AG04450 (cell line): ENCODE data around the gene IGFBP2. TPM values are rescaled to one million over a fixed set of nuclear protein-coding genes. Genes with fewer than 3 reads are reported as not detected.

Experiments used
- CTCF ChIA-PET: fragments of 300-600, 350-600 bp; formaldehyde crosslinking; extraction: SDS; loops from one replicate; lab custom pipeline; 2022; ENCODE audit warnings: antibody characterized with exemption, inconsistent platforms; lab: Charles Lee
- POLR2A ChIA-PET: fragments of 350-600 bp; formaldehyde crosslinking; extraction: SDS; loops from one replicate; lab custom pipeline; 2021; ENCODE audit warnings: antibody characterized with exemption, inconsistent platforms; lab: Yijun Ruan, JAX
- DNase-seq: peaks from one replicate; pipeline ENCODE4 v3.0.0-alpha.2; 2011; ENCODE audit warnings: low read depth, low spot score
- H3K27ac ChIP-seq: one replicate; pipeline ENCODE4 v1.5.1; 2012; ENCODE audit warnings: low read depth, low read length, control low read depth
- H3K27me3 ChIP-seq: one replicate; pipeline ENCODE4 v1.6.0; 2012; ENCODE audit warnings: low read length; ENCODE audit not compliant: control insufficient read depth, insufficient read depth
- H3K4me3 ChIP-seq: 2 replicates; pipeline ENCODE4 v1.5.1; 2011; ENCODE audit warnings: mild to moderate bottlenecking, low read depth, low read length, control low read depth
- H3K9me3 ChIP-seq: 2 replicates; pipeline ENCODE4 v1.5.1; 2012; ENCODE audit warnings: low read length; ENCODE audit not compliant: control insufficient read depth, insufficient read depth
- CTCF ChIP-seq: IDR thresholded peaks from 2 replicates; pipeline ENCODE4 v1.5.1; 2011; ENCODE audit warnings: low read depth, low read length, control low read depth, inconsistent platforms
- polyA plus RNA-seq: library from polyadenylated mRNA; depleted of rRNA; stranded (reverse); fragments of >200 nt; gene quantifications from 2 replicates; pipeline ENCODE4 v1.2.3, GENCODE V29; 2011

The IGFBP2 gene
- polyA plus RNA-seq, 1 experiment = 25.2 TPM

DNA sequence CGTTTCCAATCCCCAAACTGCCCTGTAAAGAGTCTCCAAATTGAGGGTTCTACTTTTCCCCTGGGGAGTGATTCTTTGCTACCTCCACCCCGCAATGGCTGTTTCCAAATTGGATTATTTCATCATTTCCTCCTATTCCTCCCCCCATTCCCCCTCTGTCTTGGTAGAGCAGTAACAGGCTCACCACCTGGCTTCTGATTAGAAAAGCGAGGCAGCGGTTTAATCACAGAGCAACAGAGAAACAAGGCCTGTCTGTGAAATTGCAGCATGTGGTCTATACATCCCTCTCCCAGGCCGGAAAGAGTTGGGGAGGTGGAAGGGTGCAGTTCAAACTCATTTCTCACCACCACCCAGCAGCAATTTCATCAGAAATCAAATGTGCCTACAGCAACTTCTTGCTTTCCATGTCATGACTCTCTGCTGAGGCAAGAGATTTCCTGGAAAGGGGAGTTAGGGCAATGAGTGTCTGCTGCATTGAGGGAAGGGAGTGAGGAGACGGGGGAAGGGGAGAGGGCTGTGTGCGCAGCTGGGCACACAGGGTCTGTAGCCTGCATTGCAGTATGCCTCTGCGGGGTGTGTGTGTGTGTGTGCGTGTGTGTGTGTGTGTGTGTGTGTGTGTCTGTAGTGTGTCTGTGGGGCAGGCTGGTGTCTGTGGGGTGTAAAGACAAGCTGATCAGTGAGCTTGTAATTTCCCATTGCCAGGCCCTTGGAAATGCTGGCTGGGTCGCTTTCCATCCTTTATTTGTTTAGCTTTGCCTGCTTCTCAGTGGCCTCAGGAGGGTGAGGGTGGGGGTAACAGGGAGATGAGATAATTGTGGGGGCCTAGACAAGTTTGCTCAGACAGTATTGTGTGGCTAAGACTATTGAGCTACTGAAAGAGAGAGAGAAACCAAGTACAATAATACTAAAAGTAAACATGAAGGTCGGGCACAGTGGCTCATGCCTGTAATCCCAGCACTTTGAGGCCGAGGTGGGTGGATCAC is 13.5 kb upstream of the IGFBP2 start:
- no peak for TF ChIP-seq CTCF
- H3K27ac ChIP-seq = peak overlapping the region; percentile 21
- H3K27me3 ChIP-seq = peaks cover 3% of the 10 kb centered on the region
- no peak for DNase-seq
- H3K4me3 ChIP-seq = no peak overlapping the region
- CTCF ChIA-PET = interaction anchor here (0.6 to 3.1 kb wide), 5 partner anchors 29 to 1267 kb away, joined by 3 to 14 read pairs (median 3); no protein-coding TSS in a partner anchor
- no peaks in the 10 kb centered on the region; the same call in 1 of the 2 replicates for H3K9me3 ChIP-seq
- POLR2A ChIA-PET = interaction anchor here (0.6 kb wide), 1 partner anchor 15 kb away, joined by 3 read pairs; no protein-coding TSS in a partner anchor

DNA sequence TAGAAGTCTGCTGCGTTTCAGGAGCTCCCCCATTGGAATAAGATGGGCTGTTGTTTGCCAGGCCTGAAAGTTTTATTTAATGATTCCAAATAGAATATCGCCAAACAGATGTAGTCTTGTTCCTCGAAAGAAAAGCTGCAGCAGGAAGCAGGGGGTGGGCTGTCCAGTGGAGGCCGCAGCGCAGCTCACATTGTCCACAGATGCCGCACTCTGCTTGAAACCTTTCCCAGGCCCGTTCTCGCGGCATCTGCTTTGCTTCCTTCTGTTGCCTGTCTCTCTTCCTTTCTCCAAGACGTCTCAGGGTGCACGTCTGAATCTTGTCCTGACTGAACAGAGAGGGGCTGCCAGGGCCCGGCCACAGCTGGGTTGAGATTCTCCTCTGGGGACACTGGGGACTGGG is 12.4 kb upstream of the IGFBP2 start:
- H3K27me3 ChIP-seq = peaks cover 3% of the 10 kb centered on the region
- DNase-seq = no peak
- TF ChIP-seq CTCF = no peak
- ChIA-PET POLR2A (interaction anchor here (0.7 kb wide), 1 partner anchor 15 kb away, joined by 5 read pairs; no protein-coding TSS in a partner anchor), CTCF (interaction anchor here (0.6 to 3.1 kb wide), 4 partner anchors 9 to 104 kb away, joined by 3 to 14 read pairs (median 5); no protein-coding TSS in a partner anchor)
- no peak overlapping the region for H3K27ac ChIP-seq
- H3K4me3 ChIP-seq = no peak overlapping the region
- no peaks in the 10 kb centered on the region; the same call in 1 of the 2 replicates for H3K9me3 ChIP-seq

- Histone ChIP-seq H3K9me3 (no peaks in the 10 kb centered on the region; the same call in 1 of the 2 replicates), H3K27me3 (peaks cover 6% of the 10 kb centered on the region), H3K4me3 (no peak overlapping the region), H3K27ac (no peak overlapping the region)
- ChIA-PET CTCF (interaction anchor here (1.0 to 3.1 kb wide), 3 partner anchors 9 to 104 kb away, joined by 4 to 14 read pairs (median 6); no protein-coding TSS in a partner anchor), POLR2A (no interaction called here)
- TF ChIP-seq CTCF = no peak
- no peak for DNase-seq
Measured at GRCh38 chr2:216621292-216621691, 11.9 kb upstream of the IGFBP2 start.

- ChIA-PET POLR2A (interaction anchor here (0.7 kb wide), 1 partner anchor 10 kb away, joined by 3 read pairs; no protein-coding TSS in a partner anchor), CTCF (no interaction called here)
- no peak for TF ChIP-seq CTCF
- Histone ChIP-seq H3K4me3 (no peak overlapping the region), H3K9me3 (no peaks in the 10 kb centered on the region; the same call in 1 of the 2 replicates), H3K27ac (no peak overlapping the region), H3K27me3 (peaks cover 6% of the 10 kb centered on the region)
- no peak for DNase-seq
Measured at GRCh38 chr2:216622526-216622925, 10.7 kb upstream of the IGFBP2 start.

GRCh38 chr2:216624251-216624650 is 9.0 kb upstream of the IGFBP2 start:
- no peak for DNase-seq
- no peak overlapping the region for H3K27ac ChIP-seq
- ChIA-PET CTCF (no interaction called here), POLR2A (no interaction called here)
- H3K9me3 ChIP-seq = no peaks in the 10 kb centered on the region; the same call in 1 of the 2 replicates
- no peak for TF ChIP-seq CTCF
- peaks cover 6% of the 10 kb centered on the region for H3K27me3 ChIP-seq
- no peak overlapping the region for H3K4me3 ChIP-seq
